H1 (cell line): ENCODE measurements around the gene ZNF813. TPM values are rescaled to one million over a fixed set of nuclear protein-coding genes. Genes with fewer than 3 reads are reported as not detected.
A peak's percentile ranks its signal among the peaks of the same experiment; 100 is the strongest.

Experiments
- CTCF ChIA-PET: fragments of 300-600 bp; sonication (Branson Sonifier 250); formaldehyde crosslinking; loops from one replicate; lab custom pipeline; 2021; ENCODE audit not compliant: partially characterized antibody; lab: Charles Lee
- POLR2A ChIA-PET: fragments of 300-600 bp; sonication (Branson Sonifier 250); formaldehyde crosslinking; loops from one replicate; lab custom pipeline; 2021; ENCODE audit warnings: inconsistent platforms; ENCODE audit not compliant: partially characterized antibody; lab: Charles Lee
- DNase-seq, 2 experiments: peaks; one replicate each; pipeline versions ENCODE4 v3.0.0 to v3.0.0-alpha.2; 2010 to 2022; ENCODE audit warnings: low spot score in 2 of 2, low read depth in 1 of 2, mixed read lengths in 1 of 2
- FAIRE-seq: peaks from 2 replicates; lab custom pipeline; 2011; peaks lifted over from hg19 to GRCh38; lab: Jason Lieb, UNC
- H2AFZ ChIP-seq: 2 replicates; pipeline ENCODE4 v1.8.1; 2012; ENCODE audit warnings: low read length, inconsistent platforms
- H2AK5ac ChIP-seq: 2 replicates; pipeline ENCODE4 v1.6.1; 2013; ENCODE audit warnings: low read depth, low read length
- H2BK120ac ChIP-seq: replicated peaks from 2 replicates; pipeline ENCODE3; 2013; ENCODE audit warnings: low read depth, low read length, inconsistent platforms
- H2BK12ac ChIP-seq: 2 replicates; pipeline ENCODE4 v1.6.1; 2013; ENCODE audit warnings: low read depth, low read length
- H2BK15ac ChIP-seq: 2 replicates; pipeline ENCODE4 v1.6.1; 2013; ENCODE audit warnings: low read length
- H2BK20ac ChIP-seq: 2 replicates; pipeline ENCODE4 v1.6.1; 2013; ENCODE audit warnings: low read length
- H2BK5ac ChIP-seq: 2 replicates; pipeline ENCODE4 v1.6.1; 2013; ENCODE audit warnings: low read depth, low read length
- H3K14ac ChIP-seq: 2 replicates; pipeline ENCODE4 v1.6.1; 2013; ENCODE audit warnings: inconsistent platforms; ENCODE audit not compliant: insufficient read length
- H3K18ac ChIP-seq: 2 replicates; pipeline ENCODE4 v1.6.1; 2013; ENCODE audit warnings: low read length; ENCODE audit errors: extremely low read depth
- H3K23ac ChIP-seq: 2 replicates; pipeline ENCODE4 v1.6.1; 2013; ENCODE audit warnings: inconsistent platforms; ENCODE audit not compliant: insufficient read length
- H3K23me2 ChIP-seq: 2 replicates; pipeline ENCODE4 v1.6.1; 2013; ENCODE audit warnings: low read depth, low read length
- H3K27ac ChIP-seq: 2 replicates; pipeline ENCODE4 v1.6.1; 2011; ENCODE audit warnings: low read depth, low read length, inconsistent platforms
- H3K27me3 ChIP-seq, 4 experiments: replicated peaks in 1 of 4; 1 replicate in 1 of 4; 2 replicates in 3 of 4; pipeline versions ENCODE4 v1.6.1 to v1.8.1; 2011 to 2013; ENCODE audit warnings: low read length in 3 of 4, mild to moderate bottlenecking in 3 of 4, inconsistent platforms in 2 of 4, mixed read lengths in 2 of 4, moderate library complexity in 1 of 4; ENCODE audit not compliant: control insufficient read depth in 3 of 4, insufficient read depth in 3 of 4; ENCODE audit errors: extremely low read depth in 1 of 4
- H3K36me3 ChIP-seq, 4 experiments: 2 replicates each; pipeline versions ENCODE4 v1.6.1 to v1.8.1; 2011 to 2013; ENCODE audit warnings: mild to moderate bottlenecking in 4 of 4, low read length in 3 of 4, moderate library complexity in 2 of 4, control low read depth in 1 of 4, inconsistent platforms in 1 of 4; ENCODE audit not compliant: insufficient read depth in 4 of 4, control insufficient read depth in 2 of 4
- H3K4ac ChIP-seq: replicated peaks from 2 replicates; pipeline ENCODE3; 2013; ENCODE audit warnings: low read length, low read depth, mixed read lengths, inconsistent platforms; ENCODE audit not compliant: insufficient read length
- H3K4me1 ChIP-seq, 4 experiments: replicated peaks in 1 of 4; 1 replicate in 1 of 4; 2 replicates in 3 of 4; pipeline versions ENCODE4 v1.6.1 to v1.8.1; 2011 to 2013; ENCODE audit warnings: low read length in 3 of 4, inconsistent platforms in 2 of 4, mixed read lengths in 1 of 4; ENCODE audit not compliant: insufficient read depth in 4 of 4, control insufficient read depth in 3 of 4
- H3K4me2 ChIP-seq, 2 experiments: 2 replicates each; pipeline versions ENCODE4 v1.6.1 to v1.8.1; 2011 to 2013; ENCODE audit warnings: low read depth in 2 of 2, low read length in 2 of 2, control low read depth in 1 of 2, inconsistent platforms in 1 of 2, mild to moderate bottlenecking in 1 of 2; ENCODE audit not compliant: insufficient read depth in 1 of 2
- H3K4me3 ChIP-seq, 4 experiments: fragments of 200-600, 300-600 bp in 1 of 4; sonication (generic), shearing (Covaris generic), sonication (Bioruptor Twin) in 1 of 4; 2 replicates each; pipeline versions ENCODE4 v1.5.1 to v1.8.1; 2011 to 2016; ENCODE audit warnings: low read length in 4 of 4, low read depth in 3 of 4, control low read depth in 2 of 4, inconsistent platforms in 2 of 4, mild to moderate bottlenecking in 2 of 4, mixed read lengths in 1 of 4, moderate library complexity in 1 of 4; ENCODE audit not compliant: insufficient read depth in 2 of 4; ENCODE audit errors: extremely low read depth in 1 of 4
- H3K56ac ChIP-seq: replicated peaks from 2 replicates; pipeline ENCODE3; 2013; ENCODE audit warnings: low read depth, mild to moderate bottlenecking, mixed read lengths, low read length, inconsistent platforms; ENCODE audit not compliant: insufficient read length
- H3K79me1 ChIP-seq: 2 replicates; pipeline ENCODE4 v1.6.1; 2013; ENCODE audit warnings: low read depth, low read length, control low read depth
- H3K79me2 ChIP-seq, 2 experiments: 2 replicates each; pipeline versions ENCODE4 v1.6.1 to v1.8.1; 2012 to 2013; ENCODE audit warnings: low read length in 2 of 2, mild to moderate bottlenecking in 2 of 2, inconsistent platforms in 1 of 2; ENCODE audit not compliant: insufficient read depth in 2 of 2, control insufficient read depth in 1 of 2
- H3K9ac ChIP-seq, 4 experiments: replicated peaks in 1 of 4; 1 replicate in 1 of 4; 2 replicates in 3 of 4; pipeline versions ENCODE4 v1.6.1 to v1.8.1; 2011 to 2013; ENCODE audit warnings: low read depth in 3 of 4, low read length in 3 of 4, control low read depth in 2 of 4, mild to moderate bottlenecking in 2 of 4, moderate library complexity in 2 of 4, inconsistent platforms in 1 of 4; ENCODE audit errors: extremely low read depth in 1 of 4
- H3K9me3 ChIP-seq, 2 experiments: 2 replicates each; pipeline versions ENCODE4 v1.6.1 to v1.8.1; 2012 to 2013; ENCODE audit warnings: mild to moderate bottlenecking in 2 of 2, moderate library complexity in 2 of 2, control low read depth in 1 of 2, inconsistent platforms in 1 of 2, low read depth in 1 of 2, low read length in 1 of 2, mixed read lengths in 1 of 2; ENCODE audit not compliant: insufficient read depth in 2 of 2
- H4K20me1 ChIP-seq, 2 experiments: replicated peaks in 1 of 2; 2 replicates each; pipeline versions ENCODE3 to v1.8.1; 2011 to 2013; ENCODE audit warnings: inconsistent platforms in 2 of 2, low read length in 2 of 2, mild to moderate bottlenecking in 1 of 2; ENCODE audit not compliant: insufficient read depth in 2 of 2, control insufficient read depth in 1 of 2
- H4K5ac ChIP-seq: 2 replicates; pipeline ENCODE4 v1.6.1; 2013; ENCODE audit warnings: low read length, low read depth, mixed read lengths, inconsistent platforms; ENCODE audit not compliant: insufficient read length
- H4K8ac ChIP-seq: 2 replicates; pipeline ENCODE4 v1.8.0; 2013; ENCODE audit warnings: mild to moderate bottlenecking, moderate library complexity, low read length, inconsistent platforms; ENCODE audit not compliant: insufficient read depth; ENCODE audit errors: extremely low read depth
- H4K91ac ChIP-seq: replicated peaks from 2 replicates; pipeline ENCODE3; 2013; ENCODE audit warnings: low read length, mixed read lengths, inconsistent platforms; ENCODE audit not compliant: insufficient read length
- CHD2 ChIP-seq: IDR thresholded peaks from 2 replicates; pipeline ENCODE4 v1.6.1; 2012; ENCODE audit warnings: low read length, improper control_type of control experiment
- FOSL1 ChIP-seq: IDR thresholded peaks from 2 replicates; pipeline ENCODE4 v1.6.1; 2011; ENCODE audit warnings: mild to moderate bottlenecking, low read depth, low read length, moderate library complexity; ENCODE audit not compliant: insufficient read depth
- HDAC2 ChIP-seq, 2 experiments: fragments of 300-600 bp in 1 of 2; sonication (generic) in 1 of 2; IDR thresholded peaks; 2 replicates each; pipeline ENCODE4 v1.6.1; 2011 to 2012; ENCODE audit warnings: low read depth in 2 of 2, low read length in 2 of 2, mild to moderate bottlenecking in 2 of 2, moderate library complexity in 2 of 2, borderline replicate concordance in 1 of 2, inconsistent platforms in 1 of 2
- KDM1A ChIP-seq: fragments of 200-600, 300-600 bp; sonication (generic); IDR thresholded peaks from 2 replicates; pipeline ENCODE4 v1.7.1; 2016; ENCODE audit warnings: mild to moderate bottlenecking, low read length, borderline replicate concordance
- MAFK ChIP-seq: IDR thresholded peaks from 2 replicates; pipeline ENCODE4 v1.6.1; 2012; ENCODE audit warnings: low read depth, mild to moderate bottlenecking, improper control_type of control experiment, low read length
- NRF1 ChIP-seq: IDR thresholded peaks from 2 replicates; pipeline ENCODE4 v1.6.1; 2011; ENCODE audit warnings: mild to moderate bottlenecking, low read depth, low read length, improper control_type of control experiment
- TAF7 ChIP-seq: optimal IDR thresholded peaks from 2 replicates; pipeline ENCODE3; 2011; ENCODE audit warnings: low read depth, mild to moderate bottlenecking, inconsistent platforms, low read length, moderate library complexity, borderline replicate concordance
- YY1 ChIP-seq: IDR thresholded peaks from 2 replicates; pipeline ENCODE4 v1.6.1; 2011; ENCODE audit warnings: low read depth, mild to moderate bottlenecking, low read length
- WGBS, 2 experiments: shearing (Covaris generic) in 1 of 2; methylation state at CpG; one replicate each; pipeline versions ENCODE4 v1.1.6 to v1.1.7; 2013 to 2015; ENCODE audit warnings: low lambda C conversion rate in 2 of 2, mixed read lengths in 2 of 2, inconsistent platforms in 1 of 2, low coverage in 1 of 2, missing lambda C conversion rate in 1 of 2; ENCODE audit not compliant: insufficient replicate concordance in 2 of 2, insufficient coverage in 1 of 2, insufficient read length in 1 of 2; ENCODE audit errors: extremely low coverage in 1 of 2, missing lambda C conversion rate in 1 of 2; 5-methylcytosine and 5-hydroxymethylcytosine counted together
- polyA plus RNA-seq, 7 experiments: library from polyadenylated mRNA; depleted of rRNA in 3 of 7; stranded (reverse) in 5 of 7; unstranded in 2 of 7; fragments of >200 nt in 5 of 7; fragments of 200-250 nt in 2 of 7; gene quantifications; 1 replicate in 5 of 7; 2 replicates in 1 of 7; 4 replicates in 1 of 7; pipeline versions ENCODE4 v1.2.1 to v1.2.3, GENCODE V29; 2011 to 2013; ENCODE audit warnings: missing spikeins in 2 of 7, mixed read lengths in 2 of 7
- total RNA-seq: library from RNA; stranded (reverse); fragmentation: NEBNext Ultra II Directional; extraction: Animal tissue kit (Norgen Biotek cat#: 25700); gene quantifications from 2 replicates; pipeline ENCODE4 v1.2.1, GENCODE V29; 2021
- TF ChIP-seq, protein P1 (sequence below): IDR thresholded peaks from 2 replicates; pipeline ENCODE4 v1.6.1; 2012; ENCODE audit warnings: low read length, inconsistent platforms

ZNF813 gene
- total and polyA plus RNA-seq, 2 of the 8 experiments (the other 6 are each of a cell fraction or from before 2014, with no cell fraction given) = 2.9 to 22.1 TPM

DNA sequence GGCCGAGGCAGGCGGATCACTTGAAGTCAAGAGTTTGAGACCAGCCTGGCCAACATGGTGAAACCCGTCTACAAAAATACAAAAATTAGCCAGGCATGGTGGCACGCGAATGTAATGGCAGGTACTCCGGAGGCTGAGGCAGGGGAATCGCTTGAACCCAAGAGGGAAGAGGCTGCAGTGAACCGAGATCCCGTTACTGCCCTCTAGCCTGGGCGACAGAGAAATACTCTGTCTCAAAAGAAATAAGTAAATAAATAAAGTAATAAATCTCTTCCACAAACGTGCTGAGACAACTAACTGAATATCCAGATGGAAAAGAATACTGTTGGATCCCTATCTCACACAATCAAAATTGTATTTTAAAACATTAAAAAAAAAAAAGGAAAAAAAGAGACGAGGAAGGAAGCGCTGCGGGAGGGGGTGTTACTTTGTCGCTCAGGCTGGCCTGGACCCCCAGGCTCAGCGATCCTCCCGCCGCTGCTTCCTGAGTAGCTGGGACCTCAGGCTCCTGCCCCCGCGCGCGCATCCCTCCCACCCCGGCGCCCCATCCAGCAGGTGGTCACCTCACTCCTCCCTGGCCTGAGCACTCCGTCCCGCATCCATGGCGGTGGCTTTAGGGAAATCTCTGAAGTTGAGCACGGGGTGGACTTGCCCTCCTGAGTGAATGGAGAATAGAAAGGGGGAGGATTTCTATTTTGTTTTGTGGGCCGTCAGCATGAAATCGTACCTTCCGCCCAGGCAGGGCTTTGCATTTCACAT is 628 bp upstream of the ZNF813 start:
- Histone ChIP-seq H3K23ac (no peak overlapping the region), H2AK5ac (no peak overlapping the region), H2BK20ac (no peak overlapping the region), H3K79me1 (no peaks in the 10 kb centered on the region), H3K14ac (no peak overlapping the region), H4K91ac (no peak overlapping the region), H3K27me3 (no peaks in the 10 kb centered on the region; a peak in 1 of 7 replicates), H4K8ac (no peak overlapping the region), H3K4me2 (peak overlapping the region; percentile 76 to 83), H2AFZ (no peak overlapping the region), H3K79me2 (peaks cover 0 to 11% of the 10 kb centered on the region in 2 experiments; a peak in 2 of 4 replicates), H2BK15ac (no peak overlapping the region), H3K9ac (no peak overlapping the region), H3K36me3 (no peaks in the 10 kb centered on the region), H3K18ac (no peak overlapping the region), H3K27ac (no peak overlapping the region), H4K20me1 (peaks cover 0 to 2% of the 10 kb centered on the region in 2 experiments), H2BK12ac (no peak overlapping the region), H3K23me2 (peaks cover 5% of the 10 kb centered on the region), H3K56ac (no peak overlapping the region), H3K4me3 (peak overlapping the region; percentile 68 to 99 (median 92)), H4K5ac (no peak overlapping the region), H3K4me1 (peaks cover 3 to 13% (median 5%) of the 10 kb centered on the region in 4 experiments; a peak in 5 of 7 replicates), H2BK120ac (no peak overlapping the region), H2BK5ac (peak overlapping the region; percentile 32; the same call in 1 of the 2 replicates), H3K4ac (no peak overlapping the region), H3K9me3 (no peaks in the 10 kb centered on the region)
- FAIRE-seq (no peak), DNase-seq (no peak)
- POLR2A ChIA-PET = no interaction called here
- CTCF ChIA-PET = interaction anchor here (1.4 kb wide), 1 partner anchor 326 kb away, joined by 3 read pairs; no protein-coding TSS in a partner anchor
- WGBS, 2 experiments = 12% methylated on average over 22 of the region's 31 CpGs; no CpG with 5 or more reads in 1 of the 2 experiments
- TF ChIP-seq HDAC2 (IDR thresholded peaks at IDR 0.05; ENCODE audit: borderline replicate concordance in 1 of 2, low read depth in 2 of 2, low read length in 2 of 2) (0 out of 4 replicates have a peak, but pooled peaks of 1 of the 2 experiments have one; percentile 10), FOSL1 (no peak), MAFK (no peak), YY1 (no peak), NRF1 (no peak), KDM1A (no peak), CHD2 (no peak), TAF7 (no peak)
- TF ChIP-seq, protein P1, sequence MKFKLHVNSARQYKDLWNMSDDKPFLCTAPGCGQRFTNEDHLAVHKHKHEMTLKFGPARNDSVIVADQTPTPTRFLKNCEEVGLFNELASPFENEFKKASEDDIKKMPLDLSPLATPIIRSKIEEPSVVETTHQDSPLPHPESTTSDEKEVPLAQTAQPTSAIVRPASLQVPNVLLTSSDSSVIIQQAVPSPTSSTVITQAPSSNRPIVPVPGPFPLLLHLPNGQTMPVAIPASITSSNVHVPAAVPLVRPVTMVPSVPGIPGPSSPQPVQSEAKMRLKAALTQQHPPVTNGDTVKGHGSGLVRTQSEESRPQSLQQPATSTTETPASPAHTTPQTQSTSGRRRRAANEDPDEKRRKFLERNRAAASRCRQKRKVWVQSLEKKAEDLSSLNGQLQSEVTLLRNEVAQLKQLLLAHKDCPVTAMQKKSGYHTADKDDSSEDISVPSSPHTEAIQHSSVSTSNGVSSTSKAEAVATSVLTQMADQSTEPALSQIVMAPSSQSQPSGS = no peak
